PC-9 (cell line): ENCODE results near the gene TMPRSS2.

Source experiments
- EZH2 ChIP-seq: fragments of 200-600 bp; sonication (generic); IDR thresholded peaks from 2 replicates; pipeline ENCODE4 v1.8.0; 2017; ENCODE audit warnings: antibody characterized with exemption, low read depth
- TF ChIP-seq, protein P1 (sequence below): fragments of 200-600 bp; sonication (generic); conservative IDR thresholded peaks from 2 replicates; pipeline ENCODE4 v1.6.1; 2017; ENCODE audit warnings: mixed run types, antibody characterized with exemption, mild to moderate bottlenecking, moderate library complexity

DNA sequence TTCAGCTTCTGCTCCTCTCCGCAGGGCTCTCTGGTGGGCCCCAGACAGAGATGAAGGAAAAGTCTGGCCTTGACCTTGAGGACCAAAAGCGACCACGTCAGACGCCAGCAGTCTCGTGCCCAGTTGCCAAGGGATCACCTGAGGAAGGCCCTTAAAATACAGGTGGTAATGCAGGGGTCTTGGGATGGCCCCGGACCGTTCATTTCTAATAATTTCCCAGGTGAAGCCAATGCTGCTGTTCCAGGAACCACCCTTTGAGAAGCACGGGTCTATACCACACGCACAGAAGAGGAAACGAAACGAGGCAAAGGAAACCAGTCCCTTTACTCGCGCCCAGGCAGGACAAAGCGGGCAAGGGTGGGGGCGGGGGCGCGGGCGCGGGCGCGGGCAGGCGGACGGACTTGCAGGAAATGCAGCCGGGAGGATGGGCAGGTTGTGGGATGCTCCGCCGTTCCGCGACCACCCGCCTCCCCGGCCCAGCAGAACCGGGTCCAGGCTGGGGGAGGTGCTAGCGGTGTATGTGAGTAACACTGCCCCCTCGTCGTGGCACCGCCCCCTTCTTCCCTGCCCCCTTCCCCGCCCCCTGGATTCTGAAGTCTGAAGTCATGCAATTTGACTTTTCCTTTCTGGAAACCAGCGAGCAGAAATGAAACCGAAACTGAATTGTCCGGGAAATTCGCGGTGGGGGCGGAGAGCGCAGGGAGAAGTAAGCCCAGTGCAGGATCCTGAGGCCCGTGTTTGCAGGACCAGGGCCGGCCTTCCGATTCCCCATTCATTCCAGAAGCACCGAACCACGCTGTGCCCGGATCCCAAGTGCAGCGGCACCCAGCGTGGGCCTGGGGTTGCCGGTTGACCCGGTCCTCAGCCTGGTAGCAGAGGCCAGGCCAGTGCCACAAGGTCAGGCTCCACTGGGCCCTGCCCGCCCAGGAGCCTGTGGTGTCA, 87.8 kb downstream of the TMPRSS2 start:
- TF ChIP-seq, protein P1, sequence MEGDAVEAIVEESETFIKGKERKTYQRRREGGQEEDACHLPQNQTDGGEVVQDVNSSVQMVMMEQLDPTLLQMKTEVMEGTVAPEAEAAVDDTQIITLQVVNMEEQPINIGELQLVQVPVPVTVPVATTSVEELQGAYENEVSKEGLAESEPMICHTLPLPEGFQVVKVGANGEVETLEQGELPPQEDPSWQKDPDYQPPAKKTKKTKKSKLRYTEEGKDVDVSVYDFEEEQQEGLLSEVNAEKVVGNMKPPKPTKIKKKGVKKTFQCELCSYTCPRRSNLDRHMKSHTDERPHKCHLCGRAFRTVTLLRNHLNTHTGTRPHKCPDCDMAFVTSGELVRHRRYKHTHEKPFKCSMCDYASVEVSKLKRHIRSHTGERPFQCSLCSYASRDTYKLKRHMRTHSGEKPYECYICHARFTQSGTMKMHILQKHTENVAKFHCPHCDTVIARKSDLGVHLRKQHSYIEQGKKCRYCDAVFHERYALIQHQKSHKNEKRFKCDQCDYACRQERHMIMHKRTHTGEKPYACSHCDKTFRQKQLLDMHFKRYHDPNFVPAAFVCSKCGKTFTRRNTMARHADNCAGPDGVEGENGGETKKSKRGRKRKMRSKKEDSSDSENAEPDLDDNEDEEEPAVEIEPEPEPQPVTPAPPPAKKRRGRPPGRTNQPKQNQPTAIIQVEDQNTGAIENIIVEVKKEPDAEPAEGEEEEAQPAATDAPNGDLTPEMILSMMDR = no peak
- TF ChIP-seq EZH2 = no peak
